ENCODE data around the gene ROS1. TPM values are rescaled to one million over a fixed set of nuclear protein-coding genes. Genes with fewer than 3 reads are reported as not detected.

Gene ROS1
- total RNA-seq, 4 donors from 2014 or later: under 0.01 to 0.06 TPM; not detected in 2

DNA sequence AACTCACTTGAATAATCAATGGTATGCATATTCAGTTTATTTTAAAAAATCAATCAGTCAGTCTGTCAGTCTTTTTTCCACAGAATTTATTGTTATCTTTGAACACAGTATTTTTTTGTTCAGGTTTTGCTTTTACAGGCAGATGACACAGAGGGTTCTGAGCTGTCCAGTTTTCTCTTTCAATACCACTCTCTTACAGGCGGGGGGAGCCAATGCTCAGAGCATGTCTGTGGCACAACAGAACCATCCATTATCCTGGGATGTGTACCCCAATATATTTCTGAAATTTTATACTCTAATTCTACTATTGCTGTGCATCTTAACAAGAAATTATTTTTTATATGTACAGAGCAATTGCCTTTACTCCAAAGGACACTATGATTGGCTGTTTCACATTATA is 21.2 kb downstream of the ROS1 start:
- no CpG with 5 or more reads among the region's 1 CpG for WGBS
- intact Hi-C loops (cut with DNase I): no loop called here
- TF ChIP-seq POLR2AphosphoS5 (IDR thresholded peaks at IDR 0.05): no peak
- TF ChIP-seq EP300 (IDR thresholded peaks at IDR 0.05): no peak

DNA sequence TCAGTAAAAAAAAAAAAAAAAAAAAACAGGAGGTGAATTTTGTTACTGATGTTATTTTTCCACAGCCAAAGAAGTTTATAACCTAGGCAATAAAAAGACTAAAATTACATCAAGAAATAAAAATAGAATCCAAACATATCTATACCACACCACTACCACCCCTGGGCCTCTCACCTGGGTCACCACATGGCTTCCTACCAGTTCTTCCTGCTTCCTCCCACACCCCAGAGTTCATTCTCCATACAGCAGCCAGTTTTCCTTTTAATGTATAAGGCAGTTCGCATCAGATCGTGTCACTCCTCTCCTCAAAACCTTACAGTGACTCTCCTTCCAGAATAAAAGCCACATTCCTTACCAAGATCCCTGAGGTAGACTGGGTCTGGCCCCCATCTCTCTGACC is 23.9 kb downstream of the ROS1 start:
- intact Hi-C loops (cut with DNase I): no loop called here
- Histone ChIP-seq H3K36me3 (no peaks in the 10 kb centered on the region), H3K4me3 (no peak overlapping the region), H3K9me3 (no peaks in the 10 kb centered on the region), H3K27ac (replicated peaks in 1 of 4) (no peak overlapping the region), H3K4me1 (no peaks in the 10 kb centered on the region), H3K27me3 (no peaks in the 10 kb centered on the region)
- 61% methylated on average over 2 of the region's 2 CpGs for WGBS
- no peak for TF ChIP-seq POLR2A (IDR thresholded peaks at IDR 0.05; ENCODE audit: low read depth)
- DNase-seq (ENCODE audit: extremely low spot score): no peak

More for the DNA sequence above, 21.2 kb downstream of the ROS1 start:
- H3K36me3 ChIP-seq: no peaks in the 10 kb centered on the region
- DNase-seq (ENCODE audit: extremely low spot score): no peak
- H3K9me3 ChIP-seq: no peaks in the 10 kb centered on the region
- H3K4me3 ChIP-seq: no peak overlapping the region
- H3K27ac ChIP-seq (replicated peaks in 1 of 4): no peak overlapping the region
- H3K27me3 ChIP-seq: no peaks in the 10 kb centered on the region
- no peaks in the 10 kb centered on the region for H3K4me1 ChIP-seq

GRCh38 chr6:117399924-117400323 is 25.8 kb downstream of the ROS1 start:
- Histone ChIP-seq H3K9me3 (no peaks in the 10 kb centered on the region), H3K4me1 (peaks cover 0 to 3% (median 0%) of the 10 kb centered on the region in 4 donors), H3K27me3 (no peaks in the 10 kb centered on the region), H3K4me3 (no peak overlapping the region), H3K36me3 (no peaks in the 10 kb centered on the region), H3K27ac (replicated peaks in 1 of 4) (no peak overlapping the region)
- DNase-seq (ENCODE audit: extremely low spot score): no peak
- intact Hi-C loops (cut with DNase I): no loop called here
- 0% methylated on average over 1 of the region's 1 CpG for WGBS
- no peak for TF ChIP-seq POLR2A (IDR thresholded peaks at IDR 0.05; ENCODE audit: low read depth)
- no peak for TF ChIP-seq CTCF (IDR thresholded peaks at IDR 0.05)

DNA sequence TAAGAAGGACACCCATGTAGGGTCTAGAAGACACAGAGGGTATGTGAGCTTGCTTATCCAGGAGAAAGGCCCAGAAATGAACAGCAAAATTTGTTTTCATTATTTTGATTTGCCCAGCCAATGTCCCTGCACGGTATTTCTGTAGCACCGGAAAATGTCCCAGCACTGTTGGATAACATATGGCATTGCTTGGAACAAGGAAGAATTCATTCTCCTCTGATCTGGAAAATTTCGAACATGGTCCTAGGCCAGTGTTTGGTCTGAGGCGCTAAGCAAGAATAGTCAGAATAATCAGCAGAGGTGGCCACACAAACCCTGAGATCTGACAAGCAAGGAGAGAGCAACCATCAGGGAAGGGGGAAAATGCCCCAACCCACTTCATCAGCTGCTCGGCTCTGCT is 26.6 kb downstream of the ROS1 start:
- no peaks in the 10 kb centered on the region for H3K9me3 ChIP-seq
- no peak for DNase-seq (ENCODE audit: extremely low spot score)
- no peak for TF ChIP-seq CTCF (IDR thresholded peaks at IDR 0.05)
- H3K27me3 ChIP-seq: no peaks in the 10 kb centered on the region
- WGBS: 87% methylated on average over 5 of the region's 5 CpGs
- intact Hi-C loops (cut with DNase I): no loop called here
- no peak overlapping the region for H3K27ac ChIP-seq (replicated peaks in 1 of 4)
- H3K4me1 ChIP-seq: peaks cover 0 to 3% (median 0%) of the 10 kb centered on the region in 4 donors
- no peaks in the 10 kb centered on the region for H3K36me3 ChIP-seq
- H3K4me3 ChIP-seq: no peak overlapping the region

DNA sequence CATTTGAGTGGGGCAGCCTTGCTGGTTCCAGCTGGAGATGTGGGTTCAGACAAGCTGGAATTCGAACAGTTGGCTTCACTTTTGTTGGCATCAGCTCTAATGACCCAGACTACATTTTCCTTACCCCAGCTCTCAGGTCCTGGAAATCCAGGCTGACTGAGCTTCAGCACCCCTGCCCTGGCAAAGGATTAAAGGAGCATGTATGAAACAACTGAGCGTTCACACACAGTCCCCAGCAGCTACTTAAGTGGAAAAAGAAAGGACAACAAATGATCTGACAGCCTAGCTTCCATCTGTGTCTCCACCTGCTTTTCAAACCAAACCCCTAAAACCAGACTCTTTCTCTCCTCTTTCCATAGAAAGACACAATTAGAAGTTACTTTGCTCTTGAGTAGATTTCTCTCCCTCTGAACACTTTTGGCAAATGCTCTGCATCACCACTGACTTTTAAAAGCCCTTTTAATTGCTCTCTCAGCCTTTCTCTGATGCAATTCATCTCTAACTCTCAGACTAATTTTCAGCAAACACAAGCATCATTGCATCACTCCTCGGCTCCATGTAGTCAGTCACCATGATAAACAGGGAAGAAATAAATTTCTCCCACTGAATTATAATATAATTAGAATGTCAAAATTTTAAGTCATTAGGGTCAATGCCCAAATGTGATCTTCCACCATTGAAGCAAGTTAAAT is 28.1 kb downstream of the ROS1 start:
- Histone ChIP-seq H3K4me3 (no peak overlapping the region), H3K36me3 (no peaks in the 10 kb centered on the region), H3K27me3 (no peaks in the 10 kb centered on the region), H3K4me1 (peaks cover 0 to 3% (median 0%) of the 10 kb centered on the region in 4 donors), H3K9me3 (no peaks in the 10 kb centered on the region), H3K27ac (replicated peaks in 1 of 4) (no peak overlapping the region)
- DNase-seq (ENCODE audit: extremely low spot score): no peak
- TF ChIP-seq POLR2A (IDR thresholded peaks at IDR 0.05; ENCODE audit: low read depth) (no peak), EP300 (IDR thresholded peaks at IDR 0.05) (no peak), POLR2AphosphoS5 (IDR thresholded peaks at IDR 0.05) (no peak), CTCF (IDR thresholded peaks at IDR 0.05) (no peak)
- intact Hi-C loops (cut with DNase I): no loop called here
- 51% methylated on average over 3 of the region's 3 CpGs for WGBS

GRCh38 chr6:117396228-117396627 is 29.5 kb downstream of the ROS1 start:
- Histone ChIP-seq H3K4me3 (no peak overlapping the region), H3K36me3 (no peaks in the 10 kb centered on the region), H3K4me1 (peaks cover 0 to 3% (median 0%) of the 10 kb centered on the region in 4 donors), H3K27ac (replicated peaks in 1 of 4) (no peak overlapping the region), H3K27me3 (no peaks in the 10 kb centered on the region), H3K9me3 (no peaks in the 10 kb centered on the region)
- intact Hi-C loops (cut with DNase I): no loop called here
- WGBS: 10% methylated on average over 4 of the region's 4 CpGs
- DNase-seq (ENCODE audit: extremely low spot score): no peak
- TF ChIP-seq POLR2AphosphoS5 (IDR thresholded peaks at IDR 0.05) (no peak), EP300 (IDR thresholded peaks at IDR 0.05) (no peak), CTCF (IDR thresholded peaks at IDR 0.05) (no peak), POLR2A (IDR thresholded peaks at IDR 0.05; ENCODE audit: low read depth) (no peak)
